PC-9 (cell line): Measurements from ENCODE around the gene SNX19.

Experiments used
- CTCF ChIP-seq: fragments of 200-600 bp; sonication (generic); conservative IDR thresholded peaks from 2 replicates; pipeline ENCODE4 v1.6.1; 2017; ENCODE audit warnings: mixed run types, antibody characterized with exemption, mild to moderate bottlenecking, moderate library complexity
- EZH2 ChIP-seq: fragments of 200-600 bp; sonication (generic); IDR thresholded peaks from 2 replicates; pipeline ENCODE4 v1.8.0; 2017; ENCODE audit warnings: antibody characterized with exemption, low read depth

- TF ChIP-seq CTCF (no peak), EZH2 (no peak)
These were observed 7.3 kb downstream of the SNX19 start for GRCh38 chr11:130908770-130909625.
